ENCODE data around the gene NCKAP5.

The NCKAP5 gene

GRCh38 chr2:133574186-133574585 lies 5.9 kb upstream of the NCKAP5 start:
- no peak for DNase-seq (ENCODE audit: low read depth)

- no peak for DNase-seq (ENCODE audit: low read depth)
Observed at GRCh38 chr2:133573491-133574162, 5.4 kb upstream of the NCKAP5 start.

GRCh38 chr2:133571249-133571648 lies 3.0 kb upstream of the NCKAP5 start:
- no peak for DNase-seq (ENCODE audit: low read depth)

- no peak for DNase-seq (ENCODE audit: low read depth)
Observed at GRCh38 chr2:133570542-133570941, 2.3 kb upstream of the NCKAP5 start.

- DNase-seq (ENCODE audit: low read depth), result no peak
Observed at GRCh38 chr2:133569286-133569830, 1.1 kb upstream of the NCKAP5 start.

- no peak for DNase-seq (ENCODE audit: low read depth)
Observed at GRCh38 chr2:133568598-133568997, 335 bp upstream of the NCKAP5 start.

GRCh38 chr2:133562558-133562957 lies 5.7 kb downstream of the NCKAP5 start:
- DNase-seq (ENCODE audit: low read depth), result no peak

- no peak for DNase-seq (ENCODE audit: low read depth)
Observed at GRCh38 chr2:133561045-133561852, 7.0 kb downstream of the NCKAP5 start.

GRCh38 chr2:133557614-133558013 lies 10.6 kb downstream of the NCKAP5 start:
- DNase-seq (ENCODE audit: low read depth), result no peak

- no peak for DNase-seq (ENCODE audit: low read depth)
Observed at GRCh38 chr2:133553838-133554408, 14.3 kb downstream of the NCKAP5 start.

GRCh38 chr2:133553251-133553650 lies 15.0 kb downstream of the NCKAP5 start:
- DNase-seq (ENCODE audit: low read depth), result no peak

- no peak for DNase-seq (ENCODE audit: low read depth)
Observed at GRCh38 chr2:133552821-133553220, 15.4 kb downstream of the NCKAP5 start.

- no peak for DNase-seq (ENCODE audit: low read depth)
Observed at GRCh38 chr2:133541797-133542196, 26.5 kb downstream of the NCKAP5 start.

- DNase-seq (ENCODE audit: low read depth), result no peak
Observed at GRCh38 chr2:133541376-133541775, 26.9 kb downstream of the NCKAP5 start.

GRCh38 chr2:133532919-133533318 lies 35.3 kb downstream of the NCKAP5 start:
- no peak for DNase-seq (ENCODE audit: low read depth)

GRCh38 chr2:133531382-133531781 lies 36.9 kb downstream of the NCKAP5 start:
- no peak for DNase-seq (ENCODE audit: low read depth)

- DNase-seq (ENCODE audit: low read depth), result no peak
Observed at GRCh38 chr2:133530645-133531044, 37.6 kb downstream of the NCKAP5 start.

- DNase-seq (ENCODE audit: low read depth), result no peak
Observed at GRCh38 chr2:133526530-133527300, 41.5 kb downstream of the NCKAP5 start.

- DNase-seq (ENCODE audit: low read depth), result no peak
Observed at GRCh38 chr2:133525613-133526529, 42.4 kb downstream of the NCKAP5 start.

GRCh38 chr2:133525090-133525489 lies 43.2 kb downstream of the NCKAP5 start:
- DNase-seq (ENCODE audit: low read depth), result no peak

GRCh38 chr2:133523406-133523805 lies 44.9 kb downstream of the NCKAP5 start:
- DNase-seq (ENCODE audit: low read depth), result no peak
